Left ventricle myocardium inferior (tissue), 1 donor: ENCODE results near the gene TRMT2A. TPM values are rescaled to one million over a fixed set of nuclear protein-coding genes. Genes with fewer than 3 reads are reported as not detected.
A peak's percentile ranks its signal among the peaks of the same experiment; 100 is the strongest.

Experiments used
- DNase-seq: peaks from one replicate; pipeline ENCODE4 v3.0.0-alpha.2; 2020
- H3K27ac ChIP-seq: fragments of 200-600 bp; replicated peaks from 2 replicates; pipeline ENCODE4 v1.8.0; 2021
- H3K27me3 ChIP-seq: fragments of 200-600 bp; 2 replicates; pipeline ENCODE4 v1.8.0; 2021; ENCODE audit warnings: low read depth
- H3K36me3 ChIP-seq: fragments of 200-600 bp; 2 replicates; pipeline ENCODE4 v1.8.0; 2021
- H3K4me1 ChIP-seq: fragments of 200-600 bp; 2 replicates; pipeline ENCODE4 v1.8.0; 2021
- H3K4me3 ChIP-seq: fragments of 200-600 bp; 2 replicates; pipeline ENCODE4 v1.8.0; 2021; ENCODE audit warnings: mild to moderate bottlenecking, moderate library complexity
- H3K9me3 ChIP-seq: fragments of 200-600 bp; replicated peaks from 2 replicates; pipeline ENCODE4 v1.8.0; 2021
- intact Hi-C: fragments of 100-400 bp; cut with micrococcal nuclease; formaldehyde crosslinking; loops from one replicate; pipeline ENCODE4 v1.11.0; 2022
- total RNA-seq: library from RNA; stranded (reverse); fragmentation: NEBNext Ultra II Directional; extraction: Animal tissue kit (Norgen Biotek cat#: 25700); gene quantifications from one replicate; pipeline ENCODE4 v1.2.1, GENCODE V29; 2021
- TF ChIP-seq, protein P1 (sequence below): fragments of 200-600 bp; IDR thresholded peaks from 2 replicates; pipeline ENCODE4 v1.8.0; 2021; ENCODE audit warnings: antibody characterized with exemption, mild to moderate bottlenecking, borderline replicate concordance
- donor health status: DM: no; HTN: yes; CAD: no; lungs with severe emphysema.

The TRMT2A gene
- total RNA-seq, 1 donor from 2014 or later = 27.8 TPM

- intact Hi-C loops = loop anchor here (5.0 kb wide), 1 partner anchor 130 kb away; no protein-coding TSS in a partner anchor
- H3K27me3 ChIP-seq = peaks cover 25% of the 10 kb centered on the region
- H3K4me1 ChIP-seq = peaks cover 3% of the 10 kb centered on the region
- DNase-seq = peak; percentile 83
- H3K27ac ChIP-seq = no peak overlapping the region
- TF ChIP-seq, protein P1, sequence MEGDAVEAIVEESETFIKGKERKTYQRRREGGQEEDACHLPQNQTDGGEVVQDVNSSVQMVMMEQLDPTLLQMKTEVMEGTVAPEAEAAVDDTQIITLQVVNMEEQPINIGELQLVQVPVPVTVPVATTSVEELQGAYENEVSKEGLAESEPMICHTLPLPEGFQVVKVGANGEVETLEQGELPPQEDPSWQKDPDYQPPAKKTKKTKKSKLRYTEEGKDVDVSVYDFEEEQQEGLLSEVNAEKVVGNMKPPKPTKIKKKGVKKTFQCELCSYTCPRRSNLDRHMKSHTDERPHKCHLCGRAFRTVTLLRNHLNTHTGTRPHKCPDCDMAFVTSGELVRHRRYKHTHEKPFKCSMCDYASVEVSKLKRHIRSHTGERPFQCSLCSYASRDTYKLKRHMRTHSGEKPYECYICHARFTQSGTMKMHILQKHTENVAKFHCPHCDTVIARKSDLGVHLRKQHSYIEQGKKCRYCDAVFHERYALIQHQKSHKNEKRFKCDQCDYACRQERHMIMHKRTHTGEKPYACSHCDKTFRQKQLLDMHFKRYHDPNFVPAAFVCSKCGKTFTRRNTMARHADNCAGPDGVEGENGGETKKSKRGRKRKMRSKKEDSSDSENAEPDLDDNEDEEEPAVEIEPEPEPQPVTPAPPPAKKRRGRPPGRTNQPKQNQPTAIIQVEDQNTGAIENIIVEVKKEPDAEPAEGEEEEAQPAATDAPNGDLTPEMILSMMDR = peak; percentile 98
- no peaks in the 10 kb centered on the region for H3K9me3 ChIP-seq
- H3K36me3 ChIP-seq = no peaks in the 10 kb centered on the region
- no peak overlapping the region for H3K4me3 ChIP-seq
Observed at GRCh38 chr22:20156611-20157429, 39.8 kb upstream of the TRMT2A start.

DNA sequence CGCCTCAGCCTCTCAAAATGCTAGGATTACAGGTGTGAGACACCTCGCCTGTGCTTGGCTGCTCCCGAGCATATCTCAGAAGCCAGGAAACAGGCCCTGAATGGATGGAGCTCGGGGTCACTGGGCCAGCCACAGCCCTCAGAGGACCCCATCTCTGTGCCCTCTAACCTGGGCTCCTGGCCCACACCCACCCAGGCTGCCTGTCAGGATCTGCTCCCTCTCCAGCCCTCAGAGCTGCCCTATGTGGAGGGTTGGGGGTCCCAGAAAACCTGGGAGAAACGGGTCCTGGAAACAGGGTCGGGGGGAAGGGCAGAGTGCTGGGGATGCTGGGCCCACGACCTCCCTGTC lies 39.0 kb upstream of the TRMT2A start:
- intact Hi-C loops = loop anchor here (5.0 kb wide), 1 partner anchor 131 kb away; no protein-coding TSS in a partner anchor

DNA sequence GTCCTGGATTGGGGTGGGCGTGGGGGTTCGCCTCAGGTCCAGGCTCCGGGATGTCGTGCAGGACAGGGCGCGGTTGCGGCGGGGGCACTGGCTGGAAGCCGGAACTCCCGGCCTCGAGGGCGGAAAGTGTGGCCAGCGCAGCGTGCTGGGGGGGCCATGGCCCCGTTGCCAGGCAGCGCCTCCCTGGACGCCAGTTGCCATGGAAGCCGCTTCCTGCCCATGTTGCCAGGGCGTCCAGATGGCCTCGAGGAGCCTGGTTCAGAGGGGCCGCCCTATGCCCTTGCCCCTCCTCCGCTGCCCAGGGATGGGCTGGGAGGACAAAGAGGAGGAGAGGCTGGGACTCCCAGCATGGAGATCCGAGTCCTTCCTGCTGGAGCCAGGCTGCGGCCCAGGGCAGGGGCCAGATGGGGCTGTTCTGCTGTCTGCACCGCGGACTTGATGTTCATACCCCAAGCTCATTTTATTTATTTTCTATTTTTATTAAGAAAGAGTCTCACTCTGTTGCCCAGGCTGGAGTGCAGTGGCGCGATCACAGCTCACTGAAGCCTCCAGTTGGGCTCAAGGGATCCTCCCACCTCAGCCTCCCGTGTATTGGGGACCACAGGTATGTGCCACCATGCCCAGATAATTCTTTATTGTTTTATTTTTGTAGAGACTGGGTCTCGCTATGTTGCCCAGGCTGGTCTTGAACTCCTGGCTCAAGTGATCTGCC lies 38.5 kb upstream of the TRMT2A start:
- peak; percentile 58 for DNase-seq
- no peak overlapping the region for H3K27ac ChIP-seq
- intact Hi-C loops = loop anchor here (5.0 kb wide), 1 partner anchor 132 kb away; no protein-coding TSS in a partner anchor
- H3K27me3 ChIP-seq = peaks cover 25% of the 10 kb centered on the region
- H3K4me1 ChIP-seq = peaks cover 3% of the 10 kb centered on the region
- TF ChIP-seq, protein P1 = no peak
- peak overlapping the region; percentile 56 for H3K4me3 ChIP-seq
- no peaks in the 10 kb centered on the region for H3K36me3 ChIP-seq
- H3K9me3 ChIP-seq = no peaks in the 10 kb centered on the region

More for the DNA sequence above, 39.0 kb upstream of the TRMT2A start:
- Histone ChIP-seq H3K36me3 (no peaks in the 10 kb centered on the region), H3K4me3 (no peak overlapping the region), H3K27me3 (peaks cover 25% of the 10 kb centered on the region), H3K27ac (no peak overlapping the region), H3K4me1 (peaks cover 3% of the 10 kb centered on the region), H3K9me3 (no peaks in the 10 kb centered on the region)
- DNase-seq = no peak
- TF ChIP-seq, protein P1 = no peak

DNA sequence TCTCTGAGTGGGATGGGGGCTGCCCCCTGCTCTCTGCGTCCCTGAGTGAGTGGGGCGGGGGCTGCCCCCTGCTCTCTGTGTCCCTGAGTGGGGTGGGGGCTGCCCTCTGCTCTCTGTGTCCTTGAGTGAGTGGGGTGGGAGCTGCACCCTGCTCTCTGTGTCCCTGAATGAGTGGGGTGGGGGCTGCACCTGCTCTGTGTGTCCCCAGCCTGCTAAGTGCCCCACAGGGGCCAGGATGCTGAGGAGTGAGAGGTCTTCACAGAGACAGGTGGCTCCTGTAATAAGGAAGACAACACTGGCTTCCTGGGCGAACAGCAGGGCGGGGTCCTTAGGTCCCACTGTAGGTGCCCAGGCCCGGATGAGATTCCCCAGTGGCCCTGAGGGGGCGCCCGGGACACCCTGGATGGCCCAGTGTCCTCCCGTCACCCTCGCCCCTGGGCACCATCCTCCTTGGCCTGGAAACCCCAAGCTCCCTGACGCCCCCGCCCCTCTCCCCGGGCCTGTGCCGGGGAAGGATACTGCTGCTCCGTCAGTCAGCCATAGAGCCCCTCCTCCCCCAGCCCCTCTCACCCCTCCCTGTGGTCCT lies 37.7 kb upstream of the TRMT2A start:
- DNase-seq = no peak
- no peaks in the 10 kb centered on the region for H3K36me3 ChIP-seq
- H3K4me3 ChIP-seq = peak overlapping the region; percentile 56
- TF ChIP-seq, protein P1 = no peak
- intact Hi-C loops = loop anchor here (5.0 kb wide), 1 partner anchor 133 kb away; no protein-coding TSS in a partner anchor
- H3K9me3 ChIP-seq = no peaks in the 10 kb centered on the region
- peaks cover 25% of the 10 kb centered on the region for H3K27me3 ChIP-seq
- peaks cover 3% of the 10 kb centered on the region for H3K4me1 ChIP-seq
- peak overlapping the region; percentile 19 for H3K27ac ChIP-seq

DNA sequence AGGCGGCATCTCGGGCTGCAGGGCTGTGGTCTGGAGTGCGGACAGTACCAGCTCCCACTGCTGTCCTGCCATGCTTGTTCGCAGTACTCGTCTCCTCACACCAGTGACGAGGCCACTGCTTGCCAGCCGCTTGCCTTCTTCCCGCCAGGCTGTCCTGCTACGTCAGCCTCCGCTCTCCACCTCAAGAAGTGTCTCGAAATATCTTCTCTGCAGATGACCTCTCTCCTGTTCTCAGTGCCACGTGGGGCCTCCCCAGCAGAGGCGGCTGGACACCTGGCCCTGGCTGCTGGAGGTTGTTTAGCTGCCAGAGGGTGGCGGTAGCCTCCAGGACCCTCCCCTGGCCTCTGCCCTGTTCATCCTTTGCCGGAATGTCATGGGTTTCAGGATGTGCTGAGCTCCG lies 36.9 kb upstream of the TRMT2A start:
- TF ChIP-seq, protein P1 = no peak
- H3K27me3 ChIP-seq = peaks cover 25% of the 10 kb centered on the region
- no peaks in the 10 kb centered on the region for H3K36me3 ChIP-seq
- peaks cover 3% of the 10 kb centered on the region for H3K4me1 ChIP-seq
- no peak for DNase-seq
- H3K9me3 ChIP-seq = no peaks in the 10 kb centered on the region
- H3K27ac ChIP-seq = no peak overlapping the region
- H3K4me3 ChIP-seq = no peak overlapping the region
- intact Hi-C loops = no loop called here
